Left lung (tissue), 10 donors: ENCODE data around the gene FAU. TPM values are rescaled to one million over a fixed set of nuclear protein-coding genes. Genes with fewer than 3 reads are reported as not detected.

ENCODE experiments used
- ATAC-seq: fragments of 200-7000 bp; cut with Tn5 transposase; one replicate; pipeline ENCODE4 v1.9.1; 2020; ENCODE audit warnings: moderate library complexity
- DNase-seq, 4 donors: peaks; one replicate each; pipeline ENCODE4 v3.0.0-alpha.2; 2013 to 2020
- H3K27ac ChIP-seq, 2 donors: fragments of 200-600 bp; sonication (generic) in 1 of 2; one replicate each; pipeline versions ENCODE4 v1.5.0 to v1.8.0; 2020 to 2021
- H3K27me3 ChIP-seq, 2 donors: fragments of 200-600 bp; sonication (generic) in 1 of 2; one replicate each; pipeline versions ENCODE4 v1.5.0 to v1.8.0; 2020 to 2021
- H3K36me3 ChIP-seq, 2 donors: fragments of 200-600 bp; sonication (generic) in 1 of 2; one replicate each; pipeline versions ENCODE4 v1.5.0 to v1.8.0; 2020 to 2021
- H3K4me1 ChIP-seq, 2 donors: fragments of 200-600 bp; one replicate each; pipeline ENCODE4 v1.8.0; 2021
- H3K4me3 ChIP-seq, 2 donors: fragments of 200-600 bp; sonication (generic) in 1 of 2; one replicate each; pipeline versions ENCODE4 v1.5.0 to v1.8.0; 2020 to 2021; ENCODE audit warnings: mild to moderate bottlenecking in 1 of 2
- H3K9me3 ChIP-seq, 2 donors: fragments of 200-600 bp; sonication (generic) in 1 of 2; one replicate each; pipeline versions ENCODE4 v1.5.0 to v1.8.0; 2020 to 2021
- intact Hi-C, 2 donors: fragments of 100-400 bp; cut with DNase I; formaldehyde crosslinking; loops; one replicate each; pipeline versions ENCODE4 v1.11.2 to v1.14.2; 2022
- polyA plus RNA-seq, 6 donors: library from polyadenylated mRNA; unstranded; fragments of 120-200 nt; gene quantifications; one replicate each; pipeline ENCODE4 v1.2.1, GENCODE V29; 2013; ENCODE audit not compliant: insufficient read length in 6 of 6
- total RNA-seq, 2 donors: library from RNA; stranded (reverse); fragmentation: NEBNext Ultra II Directional; extraction: Animal tissue kit (Norgen Biotek cat#: 25700); gene quantifications; one replicate each; pipeline ENCODE4 v1.2.1, GENCODE V29; 2021
- TF ChIP-seq, protein P1 (sequence below), 2 donors: fragments of 200-600 bp; sonication (generic) in 1 of 2; IDR thresholded peaks; one replicate each; pipeline versions ENCODE4 v1.5.0 to v1.8.0; 2021; ENCODE audit warnings: antibody characterized with exemption in 2 of 2
- donor health status: DM: no; HTN: yes; CAD: no.
- donor health status: DM: no; HTN: no; CAD: no.

Gene FAU
- total and polyA plus RNA-seq, 8 donors, result 621 to 1,036 (median 818) TPM

DNA sequence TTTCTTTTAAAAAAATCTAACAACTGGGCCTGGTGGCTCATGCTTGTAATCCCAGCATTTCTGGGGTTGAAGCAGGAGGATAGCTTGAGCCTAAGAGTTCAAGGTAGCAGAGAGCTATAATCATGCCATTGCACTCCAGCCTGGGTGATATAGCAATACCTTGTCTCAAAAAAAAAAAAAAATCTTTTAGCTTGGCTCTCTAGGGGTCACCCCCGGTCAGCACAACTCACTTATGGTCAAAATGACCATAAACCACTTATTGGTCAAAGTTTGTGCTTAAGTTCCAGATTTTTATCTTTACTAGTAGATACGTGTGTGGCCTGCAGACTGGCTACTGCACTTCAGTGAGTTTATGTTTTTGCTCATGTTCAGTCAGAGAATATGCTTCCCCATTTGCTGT lies 41.8 kb upstream of the FAU start:
- no peak for DNase-seq
- intact Hi-C loops, result no loop called here
- TF ChIP-seq, protein P1, sequence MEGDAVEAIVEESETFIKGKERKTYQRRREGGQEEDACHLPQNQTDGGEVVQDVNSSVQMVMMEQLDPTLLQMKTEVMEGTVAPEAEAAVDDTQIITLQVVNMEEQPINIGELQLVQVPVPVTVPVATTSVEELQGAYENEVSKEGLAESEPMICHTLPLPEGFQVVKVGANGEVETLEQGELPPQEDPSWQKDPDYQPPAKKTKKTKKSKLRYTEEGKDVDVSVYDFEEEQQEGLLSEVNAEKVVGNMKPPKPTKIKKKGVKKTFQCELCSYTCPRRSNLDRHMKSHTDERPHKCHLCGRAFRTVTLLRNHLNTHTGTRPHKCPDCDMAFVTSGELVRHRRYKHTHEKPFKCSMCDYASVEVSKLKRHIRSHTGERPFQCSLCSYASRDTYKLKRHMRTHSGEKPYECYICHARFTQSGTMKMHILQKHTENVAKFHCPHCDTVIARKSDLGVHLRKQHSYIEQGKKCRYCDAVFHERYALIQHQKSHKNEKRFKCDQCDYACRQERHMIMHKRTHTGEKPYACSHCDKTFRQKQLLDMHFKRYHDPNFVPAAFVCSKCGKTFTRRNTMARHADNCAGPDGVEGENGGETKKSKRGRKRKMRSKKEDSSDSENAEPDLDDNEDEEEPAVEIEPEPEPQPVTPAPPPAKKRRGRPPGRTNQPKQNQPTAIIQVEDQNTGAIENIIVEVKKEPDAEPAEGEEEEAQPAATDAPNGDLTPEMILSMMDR (IDR thresholded peaks at IDR 0.05), result no peak

DNA sequence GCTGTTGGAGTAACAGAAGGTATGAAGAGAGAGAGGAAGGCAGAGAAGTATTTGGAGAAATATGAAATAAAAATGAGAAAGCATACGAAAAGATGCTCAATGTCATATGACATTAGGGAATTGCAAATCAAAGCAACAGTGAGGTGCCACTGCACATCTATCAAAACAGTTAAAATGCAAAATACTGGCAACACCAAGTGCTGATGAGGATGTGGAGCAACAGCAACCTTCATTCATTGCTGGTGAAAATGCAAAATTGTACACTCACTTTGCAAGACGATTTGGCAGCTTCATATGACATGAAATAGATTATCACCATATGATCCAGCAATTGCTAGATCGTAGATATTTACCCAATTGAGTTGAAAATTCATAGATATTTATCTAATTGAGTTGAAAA lies 38.7 kb upstream of the FAU start:
- TF ChIP-seq, protein P1 (IDR thresholded peaks at IDR 0.05), result no peak
- no peak overlapping the region for H3K27ac ChIP-seq
- intact Hi-C loops, result no loop called here
- H3K4me1 ChIP-seq, result no peaks in the 10 kb centered on the region
- DNase-seq, result no peak
- no peaks in the 10 kb centered on the region for H3K27me3 ChIP-seq
- H3K9me3 ChIP-seq, result no peaks in the 10 kb centered on the region
- no peak for ATAC-seq
- H3K4me3 ChIP-seq, result no peak overlapping the region
- H3K36me3 ChIP-seq, result no peaks in the 10 kb centered on the region

More for the DNA sequence above, 41.8 kb upstream of the FAU start:
- no peaks in the 10 kb centered on the region for H3K36me3 ChIP-seq
- no peak overlapping the region for H3K27ac ChIP-seq
- H3K4me1 ChIP-seq, result no peaks in the 10 kb centered on the region
- H3K27me3 ChIP-seq, result no peaks in the 10 kb centered on the region
- H3K4me3 ChIP-seq, result no peak overlapping the region
- H3K9me3 ChIP-seq, result no peaks in the 10 kb centered on the region
- no peak for ATAC-seq

DNA sequence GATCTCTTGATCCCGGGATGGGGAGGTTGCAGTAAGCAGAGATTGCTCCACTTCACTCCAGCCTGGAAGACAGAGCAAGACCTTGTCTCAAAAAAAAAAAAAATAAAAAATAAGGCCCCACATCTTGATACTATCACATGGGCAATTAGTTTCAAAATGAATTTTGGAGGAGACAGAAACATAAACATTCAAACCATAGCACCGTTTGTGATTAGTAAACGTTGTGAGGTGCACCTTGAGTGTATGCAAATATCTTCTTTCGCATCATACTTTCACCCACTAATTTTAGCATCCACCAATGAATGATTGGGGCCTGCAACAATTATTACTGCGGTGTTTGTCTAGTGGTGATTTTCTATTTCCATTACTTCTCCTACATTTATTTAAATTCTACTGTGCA lies 37.1 kb upstream of the FAU start:
- no peaks in the 10 kb centered on the region for H3K9me3 ChIP-seq
- intact Hi-C loops, result no loop called here
- H3K27ac ChIP-seq, result no peak overlapping the region
- no peaks in the 10 kb centered on the region for H3K36me3 ChIP-seq
- no peak for DNase-seq
- H3K4me3 ChIP-seq, result no peak overlapping the region
- no peaks in the 10 kb centered on the region for H3K27me3 ChIP-seq
- H3K4me1 ChIP-seq, result no peaks in the 10 kb centered on the region
- ATAC-seq, result no peak
- TF ChIP-seq, protein P1 (IDR thresholded peaks at IDR 0.05), result no peak

DNA sequence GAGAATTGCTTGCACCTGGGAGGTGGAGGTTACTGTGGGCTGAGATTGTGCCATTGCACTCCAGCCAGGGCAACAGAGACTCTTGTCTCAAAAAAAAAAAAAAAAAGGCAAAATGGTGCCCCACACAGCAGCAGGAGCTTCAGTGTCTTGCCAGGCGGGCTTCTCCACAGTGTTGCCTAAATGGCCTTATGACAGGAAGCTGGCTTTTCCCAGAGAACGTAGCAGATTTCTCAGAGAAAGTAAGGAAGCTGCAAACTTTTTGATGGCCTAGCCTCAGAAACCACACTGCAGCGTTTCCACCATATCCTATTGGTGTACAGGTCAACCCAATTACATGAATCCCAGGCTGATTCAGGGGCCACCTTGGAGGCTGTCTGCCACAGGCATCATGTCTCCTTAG lies 35.4 kb upstream of the FAU start:
- no peaks in the 10 kb centered on the region for H3K27me3 ChIP-seq
- ATAC-seq (no peak), DNase-seq (no peak)
- H3K4me1 ChIP-seq, result no peaks in the 10 kb centered on the region
- H3K36me3 ChIP-seq, result no peaks in the 10 kb centered on the region
- H3K9me3 ChIP-seq, result no peaks in the 10 kb centered on the region
- TF ChIP-seq, protein P1 (IDR thresholded peaks at IDR 0.05), result no peak
- intact Hi-C loops, result no loop called here
- no peak overlapping the region for H3K4me3 ChIP-seq
- no peak overlapping the region for H3K27ac ChIP-seq

DNA sequence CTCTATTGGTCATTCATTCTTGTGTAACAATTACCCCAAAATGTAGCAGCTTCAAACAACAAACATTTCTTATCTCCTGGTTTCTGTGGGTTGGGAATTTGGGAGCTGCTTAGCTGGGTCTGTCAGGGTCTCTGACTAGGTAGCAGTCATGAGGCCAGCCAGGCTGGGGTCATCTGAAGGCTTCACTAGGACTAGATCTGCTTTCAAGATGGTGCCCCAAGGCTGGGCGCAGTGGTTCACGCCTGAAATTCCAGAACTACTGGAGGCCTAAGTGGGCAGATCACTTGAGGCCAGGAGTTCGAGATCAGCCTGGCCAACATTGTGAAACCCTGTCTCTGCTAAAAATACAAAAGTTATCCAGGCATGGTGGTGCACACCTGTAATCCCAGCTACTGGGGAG lies 35.0 kb upstream of the FAU start:
- no peak for ATAC-seq
- TF ChIP-seq, protein P1 (IDR thresholded peaks at IDR 0.05), result no peak
- Histone ChIP-seq H3K27me3 (no peaks in the 10 kb centered on the region), H3K27ac (no peak overlapping the region), H3K36me3 (no peaks in the 10 kb centered on the region), H3K4me3 (no peak overlapping the region), H3K4me1 (peaks cover 0 to under 1% of the 10 kb centered on the region in 2 donors), H3K9me3 (no peaks in the 10 kb centered on the region)
- intact Hi-C loops, result no loop called here
- no peak for DNase-seq
